Peyer's patch (tissue), 4 donors: Measurements from ENCODE around the gene HFE.

Experiments
- CTCF ChIP-seq, 6 experiments: fragments of 450-650 bp in 4 of 6; fragments of 200-600 bp in 2 of 6; sonication (generic) in 1 of 6; IDR thresholded peaks; one replicate each; pipeline ENCODE4 v1.5.1; 2017 to 2019; ENCODE audit warnings: antibody characterized with exemption in 6 of 6, mild to moderate bottlenecking in 3 of 6, moderate library complexity in 1 of 6
- POLR2A ChIP-seq, 2 donors: fragments of 450-650 bp; IDR thresholded peaks; one replicate each; pipeline ENCODE4 v1.5.1; 2017; ENCODE audit warnings: antibody characterized with exemption in 2 of 2, mild to moderate bottlenecking in 2 of 2, moderate library complexity in 2 of 2

GRCh38 chr6:26116267-26116666, 29.0 kb downstream of the HFE start:
- TF ChIP-seq CTCF (IDR thresholded peaks at IDR 0.05), result no peak
- TF ChIP-seq POLR2A (IDR thresholded peaks at IDR 0.05), result no peak
